NCI-H2196 treated with DMSO at 0.1 percent for 48 hours (cell line): ENCODE measurements around the gene TMEM117.
"Not testable (repeated sequence)": the region's sequence is repeated elsewhere in the genome, so short reads cannot be mapped to it uniquely, and the experiment has no call there.

Source experiments
- DNase-seq: peaks from one replicate; lab custom pipeline; 2025; ENCODE audit not compliant: unreplicated experiment; lab: John Stamatoyannopoulos, UW

Gene TMEM117

DNA sequence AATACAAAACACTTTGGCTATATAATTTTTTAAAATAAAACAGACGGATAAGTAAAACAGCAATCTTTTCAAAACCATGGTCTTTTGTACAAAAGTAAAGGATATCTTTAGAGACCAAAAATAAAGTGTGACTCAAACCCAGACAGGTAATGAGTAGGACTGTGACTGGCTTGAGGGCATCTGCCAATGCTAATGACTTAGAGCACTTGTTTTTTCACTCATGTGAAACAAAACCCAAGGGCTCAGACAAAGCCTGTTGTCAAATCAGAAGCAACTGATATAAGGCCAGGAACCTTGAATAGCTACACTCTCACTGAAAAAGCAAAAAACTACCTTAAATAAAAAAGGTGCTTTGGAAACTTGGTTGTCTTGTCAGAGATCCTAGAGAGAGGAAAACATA is 357.4 kb downstream of the TMEM117 start:
- DNase-seq, result no peak

DNA sequence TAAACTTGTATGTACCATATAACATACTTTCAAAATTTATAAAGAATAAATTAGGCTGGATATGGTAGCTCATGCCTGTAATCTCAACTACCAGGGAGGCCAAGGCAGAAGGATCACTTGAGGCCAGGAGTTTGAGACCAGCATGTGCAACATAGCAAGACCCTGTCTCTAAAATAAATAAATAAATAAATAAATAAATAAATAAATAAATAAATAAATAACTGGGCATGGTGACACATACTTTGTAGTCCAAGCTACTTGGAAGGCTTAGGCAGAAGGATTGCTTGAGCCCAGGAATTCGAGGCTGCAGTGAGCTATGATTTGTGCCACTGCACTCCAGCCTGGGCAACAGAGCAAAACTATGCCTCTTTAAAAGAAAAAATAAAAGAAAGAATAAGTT is 359.8 kb downstream of the TMEM117 start:
- not testable (repeated sequence) for DNase-seq

DNA sequence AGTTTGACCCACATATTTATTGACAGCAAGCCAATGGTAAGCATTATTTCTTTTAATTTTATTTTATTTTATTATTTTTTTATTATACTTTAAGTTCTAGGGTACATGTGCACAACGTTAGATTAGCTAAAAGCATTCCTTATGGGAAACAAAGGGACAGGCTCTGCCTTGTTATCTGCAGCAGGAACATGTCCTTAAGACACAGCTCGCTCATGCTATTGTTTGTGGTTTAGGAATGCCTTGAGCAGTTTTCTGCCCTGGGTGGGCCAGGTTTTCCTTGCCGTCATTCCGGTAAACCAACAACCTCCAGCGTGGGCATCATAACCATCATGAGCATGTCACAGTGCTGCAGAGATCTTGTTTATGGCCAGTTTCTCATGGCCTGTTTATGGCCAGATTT is 370.2 kb downstream of the TMEM117 start:
- DNase-seq, result no peak

DNA sequence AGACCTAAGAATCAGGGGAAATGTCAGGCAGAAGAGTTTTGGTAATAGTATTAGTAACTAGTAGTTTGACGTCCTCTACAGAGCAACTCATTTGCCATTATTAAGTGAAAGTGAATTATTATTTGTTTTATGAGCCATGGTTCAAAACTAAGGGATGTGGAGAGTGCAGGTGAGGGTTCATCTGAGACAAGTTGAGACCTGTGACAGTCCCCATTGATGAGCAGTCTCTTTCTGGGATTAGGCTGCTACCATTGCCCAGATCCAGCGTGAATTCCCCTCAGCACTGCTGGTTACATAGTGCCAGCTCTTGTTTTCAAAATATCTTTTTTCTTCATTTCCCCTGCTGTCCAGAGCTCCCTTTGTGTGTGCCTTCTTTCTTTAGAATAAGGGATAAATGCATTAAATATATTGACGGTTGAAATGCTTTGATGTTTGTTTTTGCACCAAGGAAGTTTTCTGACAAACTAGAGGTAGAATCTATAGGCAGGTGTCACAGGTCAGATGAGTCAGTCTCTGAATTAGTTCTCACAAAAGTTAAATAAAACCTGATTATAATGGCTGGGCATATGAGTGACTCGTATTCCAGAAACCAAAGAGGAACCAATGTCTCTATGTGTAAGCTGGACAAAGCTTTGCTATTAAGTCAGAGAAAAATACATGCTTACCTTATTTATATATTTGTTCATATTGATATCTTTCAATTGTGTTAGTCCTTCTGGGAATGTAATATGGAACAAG is 381.4 kb downstream of the TMEM117 start:
- DNase-seq, result no peak

DNA sequence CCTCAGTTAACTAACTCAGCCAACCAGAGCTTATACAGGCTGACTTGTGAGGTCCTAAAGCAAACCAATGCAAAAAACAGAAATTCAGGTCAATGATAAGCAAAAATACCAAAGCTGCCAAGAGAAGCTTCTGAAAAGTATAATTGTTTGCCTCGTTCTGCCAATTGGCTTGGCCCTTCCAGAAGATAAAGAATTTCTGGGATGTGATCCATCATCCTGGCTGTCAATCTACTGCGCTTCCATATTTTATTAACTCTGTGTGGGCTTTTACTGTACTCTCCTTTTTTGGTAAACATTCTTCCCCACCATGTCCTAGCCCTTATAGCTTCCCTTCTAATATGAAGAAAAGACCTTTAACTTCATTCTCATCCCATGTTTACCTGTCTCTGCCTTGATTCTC is 387.9 kb downstream of the TMEM117 start:
- DNase-seq, result no peak

DNA sequence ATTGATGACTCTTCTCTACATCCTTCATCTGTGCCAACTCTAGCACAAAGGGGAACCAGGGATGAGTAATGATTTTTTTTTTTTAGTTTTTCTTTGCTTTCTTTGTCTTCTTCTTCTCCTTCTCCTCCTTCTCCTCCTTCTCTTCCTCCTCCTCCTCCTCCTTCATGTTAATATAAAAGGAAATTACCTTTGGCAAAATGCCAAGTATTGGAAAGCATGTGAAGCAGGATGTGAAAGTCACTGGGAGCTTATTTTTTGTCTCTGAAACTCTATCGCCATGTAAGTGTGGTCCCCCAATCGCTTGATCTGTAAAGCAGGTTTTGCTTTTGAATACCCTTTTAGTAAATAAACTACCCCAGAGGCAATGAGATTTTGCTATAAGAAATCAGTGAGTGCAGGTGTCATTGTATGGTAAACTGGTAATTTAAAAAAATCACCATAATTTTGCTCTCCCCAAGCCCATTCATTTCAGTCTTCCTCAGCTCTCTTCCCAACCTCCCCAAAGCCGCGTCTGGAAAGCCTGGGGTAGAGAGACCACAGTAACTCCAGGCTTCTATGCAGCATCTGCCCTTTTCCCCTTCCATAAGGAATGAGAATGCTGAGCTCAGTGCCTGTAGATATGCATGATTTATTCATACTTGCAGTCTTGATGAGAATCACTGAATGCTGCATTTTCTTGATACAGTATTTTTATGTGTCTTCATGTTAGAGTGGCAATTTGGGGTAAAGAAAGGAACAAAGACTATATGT is 388.7 kb downstream of the TMEM117 start:
- DNase-seq, result no peak

DNA sequence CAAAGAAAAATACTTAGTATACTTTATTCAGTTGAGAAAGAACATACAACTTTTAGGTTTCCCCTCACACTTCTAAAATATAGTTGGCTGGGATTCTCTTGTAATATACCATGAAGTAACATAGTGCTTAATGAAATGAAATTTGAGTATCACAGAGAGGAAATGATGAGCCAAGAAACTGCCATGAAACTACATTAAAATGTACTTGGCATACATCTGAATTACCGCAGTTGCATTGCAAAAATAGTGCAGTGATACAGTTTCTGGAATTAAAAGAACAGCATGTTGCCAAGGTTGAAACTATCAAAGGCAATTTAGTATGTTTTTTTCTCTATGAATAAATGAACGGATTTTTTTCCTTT is 389.2 kb downstream of the TMEM117 start:
- no peak for DNase-seq

DNA sequence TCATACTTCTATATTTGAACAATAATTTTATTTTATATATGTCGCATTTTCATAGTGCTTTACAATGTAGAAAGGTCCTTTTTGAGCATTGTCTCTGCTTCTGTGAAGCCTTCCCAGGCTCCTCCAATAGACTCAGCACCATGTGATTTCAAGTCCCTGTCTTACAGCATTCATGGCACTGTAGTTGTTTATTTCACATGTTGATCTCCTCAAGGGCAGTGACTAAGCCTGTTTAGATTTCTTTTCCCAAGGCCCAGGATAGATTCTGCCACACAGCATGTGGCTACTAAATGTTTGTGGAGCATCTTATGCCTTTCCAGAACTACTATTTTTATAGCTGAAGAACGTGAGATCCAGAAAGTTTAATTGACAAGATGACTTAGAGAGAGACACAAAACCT is 391.7 kb downstream of the TMEM117 start:
- no peak for DNase-seq

DNA sequence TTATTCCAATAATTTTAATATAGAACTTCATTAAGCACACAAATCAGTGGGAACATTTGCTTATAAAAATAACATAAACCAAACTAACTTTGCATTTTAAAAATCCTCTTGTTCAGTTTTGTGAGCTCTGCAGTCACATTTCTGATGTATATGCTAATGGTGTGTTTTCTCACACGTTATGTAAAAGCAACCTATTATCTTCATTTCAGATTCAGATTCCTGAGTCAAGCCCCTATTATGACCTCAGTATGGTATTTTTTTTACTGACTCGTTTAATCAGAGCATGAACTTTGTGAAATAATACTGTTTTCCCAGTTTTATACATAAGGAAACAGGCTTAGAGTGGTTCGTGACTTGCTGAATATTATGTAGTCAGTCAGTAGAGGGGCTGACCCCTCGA is 394.0 kb downstream of the TMEM117 start:
- DNase-seq, result no peak

DNA sequence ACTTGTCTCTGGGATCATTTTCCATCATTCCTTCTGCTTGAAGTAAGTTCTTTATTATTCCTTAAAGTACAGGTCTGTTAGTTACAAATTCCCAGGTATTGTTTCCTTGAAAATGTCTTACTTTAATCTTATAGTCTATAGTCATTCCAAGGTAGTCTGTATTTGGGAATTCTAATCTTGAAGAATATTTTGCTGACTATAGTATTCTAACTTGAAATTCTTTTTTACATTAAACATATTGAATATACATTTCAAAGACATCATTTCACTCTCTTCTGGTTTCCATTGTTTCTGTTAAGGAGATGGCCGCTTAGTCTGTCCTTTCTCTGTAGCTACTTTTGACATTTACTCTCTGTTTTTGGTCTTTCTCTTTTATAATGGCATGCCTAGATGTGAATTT is 399.8 kb downstream of the TMEM117 start:
- DNase-seq, result no peak

DNA sequence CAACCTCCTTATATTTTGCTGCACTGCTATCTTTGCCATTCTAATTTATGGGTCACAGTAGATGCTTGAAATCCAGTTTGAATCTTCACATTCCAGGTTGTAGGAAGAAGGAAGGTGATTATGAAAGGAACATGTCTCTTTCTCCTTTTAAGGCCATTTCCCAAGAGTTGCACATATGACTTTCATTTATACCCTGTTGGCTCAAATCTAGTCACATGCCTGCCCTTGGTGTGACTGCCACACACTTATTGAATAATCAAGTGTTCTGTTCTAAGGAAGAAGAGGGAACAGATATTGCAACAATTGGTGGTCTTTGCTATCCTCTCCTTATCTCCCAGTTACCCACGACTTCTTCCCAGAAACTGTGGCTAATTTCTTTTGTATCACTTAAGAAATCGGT is 404.3 kb downstream of the TMEM117 start:
- DNase-seq, result no peak

DNA sequence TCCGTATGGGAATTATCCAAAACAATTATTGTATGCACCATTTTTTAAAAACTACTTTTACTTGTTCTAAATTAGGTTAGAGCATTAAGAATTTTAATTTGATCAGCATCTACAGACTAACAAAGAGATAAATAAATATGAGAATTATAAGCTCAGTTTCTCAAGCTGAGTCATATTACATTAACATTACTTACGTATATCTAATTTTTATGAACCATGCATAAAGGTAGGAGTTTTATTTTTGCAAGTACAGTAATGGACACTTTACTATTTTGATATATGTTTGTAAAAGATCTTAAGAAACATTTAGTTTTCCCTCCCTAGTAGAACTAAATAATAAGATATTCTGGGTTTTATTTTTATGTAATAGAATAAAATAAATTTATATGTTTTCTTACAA is 410.1 kb downstream of the TMEM117 start:
- no peak for DNase-seq

DNA sequence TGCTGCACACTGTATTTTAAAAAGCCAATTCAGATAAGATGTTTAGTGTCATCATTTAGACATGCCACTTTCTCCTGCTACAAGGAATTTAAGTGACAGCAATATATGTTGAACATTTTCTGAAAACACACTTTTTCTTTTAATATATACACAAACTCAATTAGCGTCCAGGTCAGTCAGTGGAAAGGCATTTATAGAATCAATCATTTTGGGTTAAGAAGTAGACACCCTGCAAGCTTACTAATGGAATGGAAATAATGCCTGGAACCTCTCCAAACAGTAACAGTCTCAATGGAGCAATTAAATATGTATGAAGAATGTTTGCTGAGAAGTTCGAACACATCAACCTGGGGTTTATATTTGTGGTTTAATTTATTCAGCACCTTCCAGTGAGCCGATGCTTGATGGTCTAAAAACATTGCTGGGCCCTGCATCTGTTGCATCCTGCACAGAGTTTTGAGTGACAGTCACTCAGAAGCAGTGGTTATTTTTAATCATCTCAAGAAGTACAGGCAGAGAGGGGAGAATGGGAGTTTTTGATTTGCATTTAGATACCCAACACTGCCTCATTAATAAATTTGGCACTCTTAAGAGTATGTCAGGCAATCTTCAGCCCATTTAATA is 410.7 kb downstream of the TMEM117 start:
- DNase-seq, result no peak

DNA sequence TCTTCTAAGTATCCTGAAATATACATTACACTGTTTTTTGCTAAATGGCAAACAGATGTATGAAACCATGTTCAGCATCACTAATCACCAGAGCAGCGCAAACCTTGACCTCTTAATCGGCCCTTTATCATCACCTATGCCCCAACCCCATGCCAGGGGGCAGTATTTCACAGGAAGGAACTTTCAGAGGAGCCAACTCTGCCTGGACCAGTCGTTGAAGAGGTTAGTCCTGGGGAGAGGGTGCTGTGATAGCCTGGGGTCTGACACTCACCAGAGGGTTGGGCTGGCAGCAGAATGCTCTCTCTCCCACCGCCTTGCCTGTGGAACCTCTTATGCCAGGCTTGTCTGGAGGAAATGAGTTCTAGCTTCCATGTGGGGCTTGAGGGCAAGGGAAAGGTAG is 411.7 kb downstream of the TMEM117 start:
- no peak for DNase-seq

DNA sequence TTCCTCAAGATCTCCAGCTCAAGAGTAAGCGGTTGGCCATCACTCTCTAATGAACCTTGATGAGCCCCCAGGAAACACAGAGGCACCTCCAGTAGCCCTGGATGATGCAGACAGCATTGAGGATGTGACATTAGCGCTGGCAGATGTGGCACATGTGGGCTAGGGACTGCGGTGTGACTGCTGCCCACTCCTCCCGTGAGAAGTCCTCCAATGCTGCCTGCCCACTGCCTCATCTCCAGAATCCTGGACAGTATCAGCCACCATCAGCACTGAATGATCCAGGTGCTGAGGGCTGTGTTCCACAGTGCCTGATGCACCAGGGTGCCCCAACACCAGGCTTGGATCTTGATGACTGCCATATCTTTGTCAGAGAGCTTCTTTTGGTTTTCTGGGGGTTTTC is 412.6 kb downstream of the TMEM117 start:
- no peak for DNase-seq

DNA sequence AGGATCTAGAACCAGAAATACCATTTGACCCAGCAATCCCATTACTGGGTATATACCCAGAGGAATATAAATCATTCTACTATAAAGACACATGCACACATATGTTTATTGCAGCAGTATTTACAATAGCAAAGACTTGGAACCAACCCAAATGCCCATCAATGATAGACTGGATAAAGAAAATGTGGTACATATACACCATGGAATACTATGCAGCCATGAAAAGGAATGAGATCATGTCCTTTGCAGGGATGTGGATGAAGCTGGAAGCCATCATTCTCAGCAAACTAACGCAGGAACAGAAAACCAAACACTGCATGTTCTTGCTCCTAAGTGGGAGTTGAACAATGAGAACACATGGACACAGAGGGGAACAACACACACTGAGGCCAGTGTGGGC is 414.6 kb downstream of the TMEM117 start:
- DNase-seq, result not testable (repeated sequence)

DNA sequence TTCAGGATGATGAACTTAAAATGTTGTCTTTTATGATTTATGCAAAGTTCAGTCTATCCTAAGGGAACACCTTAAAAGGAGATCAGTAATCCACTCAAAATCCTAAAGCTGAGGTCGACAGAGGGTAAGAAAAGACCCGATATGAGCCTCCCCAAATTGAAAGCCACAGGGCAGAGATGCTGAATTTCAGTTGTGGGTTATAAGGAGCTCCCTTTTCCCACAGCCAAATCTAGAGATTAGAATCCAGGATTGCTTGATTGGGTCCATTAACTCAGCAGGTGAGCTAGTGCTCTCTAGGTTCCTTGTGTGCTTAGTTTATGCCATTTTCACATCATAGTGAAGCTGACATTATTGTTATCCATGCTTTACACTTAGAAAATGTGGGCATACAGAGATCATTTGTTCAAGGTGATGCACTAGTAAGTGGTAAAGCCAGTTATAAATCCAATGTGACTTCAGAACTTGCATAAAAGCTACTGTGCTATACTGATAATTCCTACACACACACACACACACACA is 417.5 kb downstream of the TMEM117 start:
- DNase-seq, result no peak

DNA sequence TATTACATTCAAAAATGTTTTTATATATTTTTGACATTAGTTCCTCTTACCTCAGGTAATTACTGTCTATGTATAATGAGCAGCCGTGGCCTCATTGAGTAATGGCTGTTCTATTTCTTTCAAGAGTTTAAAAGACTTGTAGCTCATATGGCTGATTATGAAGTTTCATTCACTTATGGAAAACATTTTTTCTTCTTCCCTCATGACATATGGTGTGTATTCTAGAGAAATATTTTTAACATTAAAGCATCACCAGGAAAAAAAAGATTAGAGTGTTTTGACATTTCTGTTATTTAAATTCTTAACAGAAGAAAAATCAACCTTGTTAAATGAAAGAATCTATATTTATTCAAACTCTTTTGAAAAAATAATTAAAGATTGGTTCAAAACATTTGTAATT is 422.4 kb downstream of the TMEM117 start:
- DNase-seq, result no peak

DNA sequence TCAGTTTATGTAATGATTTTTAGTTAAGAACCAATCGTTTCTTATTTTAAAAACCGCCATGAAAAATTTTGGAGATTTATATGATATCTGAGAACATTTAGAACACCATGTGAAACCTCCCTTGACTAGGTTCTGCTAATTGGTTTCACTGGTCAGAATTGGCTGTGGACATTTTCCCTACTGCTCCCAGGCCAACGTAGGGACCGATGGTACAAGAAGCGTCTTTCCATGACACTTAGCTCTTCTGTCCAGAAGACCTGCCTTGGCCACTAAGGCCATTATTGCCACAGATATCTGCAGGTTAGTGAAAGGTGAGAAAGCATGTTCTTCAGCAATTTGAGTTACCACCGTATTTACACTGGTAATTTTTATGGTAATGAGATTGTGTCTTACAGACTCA is 424.0 kb downstream of the TMEM117 start:
- DNase-seq, result no peak

DNA sequence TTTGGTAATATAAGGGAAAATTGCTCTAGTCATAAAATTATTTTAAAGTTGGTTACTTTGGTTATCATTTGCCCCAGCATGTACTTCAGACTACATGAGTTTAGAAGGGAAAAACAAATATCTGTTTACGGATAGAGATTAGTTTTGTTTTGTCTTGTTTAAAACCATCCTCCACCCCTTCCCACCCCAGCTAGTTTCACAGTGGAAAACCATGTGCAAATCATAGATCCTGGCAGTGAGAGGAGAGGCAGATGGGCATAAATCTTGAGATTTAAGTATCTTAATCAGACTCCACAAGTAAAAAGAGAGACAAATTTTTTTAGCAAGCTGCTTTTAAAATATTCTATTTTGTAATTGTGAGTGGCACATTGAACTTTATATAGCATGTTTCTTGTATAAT is 424.7 kb downstream of the TMEM117 start:
- DNase-seq, result no peak

DNA sequence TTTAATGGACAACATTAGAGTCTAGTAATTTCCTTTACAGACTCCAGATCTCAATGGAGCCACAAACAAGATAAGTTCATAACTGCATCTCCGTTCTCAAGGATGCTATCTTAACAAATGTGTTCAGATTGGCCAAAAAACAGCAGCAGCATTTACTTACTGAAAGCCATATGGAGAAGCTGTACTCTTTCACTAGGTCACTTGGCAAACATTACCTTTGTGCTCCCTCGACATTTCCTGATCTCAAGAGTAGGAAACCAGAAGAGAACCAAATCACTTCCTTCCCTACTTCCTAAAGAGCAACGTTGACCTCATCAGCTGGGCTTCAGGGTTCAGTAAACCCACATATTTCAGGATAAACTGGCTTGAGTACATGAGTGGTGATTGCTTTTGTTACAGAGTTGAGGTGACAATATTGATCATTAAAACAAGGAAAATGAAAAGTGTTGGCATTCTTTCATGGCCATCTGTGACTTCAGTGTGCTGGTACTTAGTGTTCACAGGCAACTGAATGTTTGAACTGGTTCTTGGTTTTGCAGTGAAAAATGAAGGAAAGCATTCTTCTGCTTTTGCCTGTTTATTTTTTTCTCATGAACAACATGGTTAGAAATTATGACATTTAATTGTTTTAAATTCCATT is 449.6 kb downstream of the TMEM117 start:
- no peak for DNase-seq

DNA sequence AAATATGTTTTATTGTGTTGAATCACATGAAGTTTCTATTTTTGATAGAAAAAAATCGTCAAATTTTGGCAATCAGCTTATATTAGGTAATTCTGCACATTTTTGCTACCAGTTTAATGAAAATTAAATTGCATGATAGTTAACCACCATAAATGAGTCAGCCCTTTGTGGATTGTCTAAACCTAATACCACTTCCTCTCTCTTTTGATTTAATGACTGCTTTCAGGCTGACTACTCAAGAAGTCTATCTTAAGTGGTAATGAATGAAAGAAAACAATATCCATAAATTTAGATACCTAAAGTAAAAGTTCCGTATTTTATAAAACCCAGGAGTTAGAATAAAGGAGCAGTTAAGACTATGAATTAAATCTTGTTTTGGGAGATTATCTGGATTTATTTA is 450.5 kb downstream of the TMEM117 start:
- no peak for DNase-seq
